ENCODE measurements around the gene CDH16.

- no peak for TF ChIP-seq CTCF (IDR thresholded peaks at IDR 0.05)
- no peak for TF ChIP-seq POLR2A (IDR thresholded peaks at IDR 0.05)
- TF ChIP-seq EP300 (IDR thresholded peaks at IDR 0.05), result no peak
These were observed 20.5 kb downstream of the CDH16 start for GRCh38 chr16:66898207-66898606.
